Measurements from ENCODE around the gene ROM1. TPM values are rescaled to one million over a fixed set of nuclear protein-coding genes. Genes with fewer than 3 reads are reported as not detected.

Gene ROM1
- total RNA-seq, 1 experiment from 2014 or later, result 0.94 TPM

- TF ChIP-seq SOX15 (CRISPR knock-in tag; IDR thresholded peaks at IDR 0.05), result no peak
- no peak for TF ChIP-seq ZNF416 (CRISPR knock-in tag; IDR thresholded peaks at IDR 0.05)
- TF ChIP-seq ESRRA (CRISPR knock-in tag; IDR thresholded peaks at IDR 0.05; ENCODE audit: borderline replicate concordance), result no peak
- no peak for TF ChIP-seq ZNF671 (CRISPR knock-in tag; IDR thresholded peaks at IDR 0.05)
- no peak for TF ChIP-seq ZNF263 (CRISPR knock-in tag; IDR thresholded peaks at IDR 0.05; ENCODE audit: low read depth)
- TF ChIP-seq NFATC4 (CRISPR knock-in tag; IDR thresholded peaks at IDR 0.05), result no peak
- TF ChIP-seq ATF6 (CRISPR knock-in tag; IDR thresholded peaks at IDR 0.05), result no peak
- TF ChIP-seq USF1 (CRISPR knock-in tag; IDR thresholded peaks at IDR 0.05), result no peak
- no peak for TF ChIP-seq PRRX2 (CRISPR knock-in tag; IDR thresholded peaks at IDR 0.05)
- no peak for TF ChIP-seq NFE2L1 (CRISPR knock-in tag; IDR thresholded peaks at IDR 0.05)
- Mint-ChIP-seq H3K27me3 (ENCODE audit: low read depth) (no peaks in the 10 kb centered on the region), H3K9me3 (no peaks in the 10 kb centered on the region), H3K36me3 (peaks cover 12% of the 10 kb centered on the region), H3K4me1 (peaks cover 16% of the 10 kb centered on the region), H3K4me3 (peak overlapping the region; percentile 97), H3K27ac (peak overlapping the region; percentile 93)
- ATAC-seq (no peak), DNase-seq (ENCODE audit: low spot score) (no peak)
- CTCF ChIA-PET, result interaction anchor here (0.6 to 4.5 kb wide), 16 partner anchors 9 to 226 kb away, joined by 3 to 51 read pairs (median 4); partner anchors contain the start of genes BSCL2, C11orf98, EEF1G and EML3
- POLR2A ChIA-PET, result interaction anchor here (0.7 to 3.0 kb wide), 18 partner anchors 8 to 106 kb away, joined by 3 to 37 read pairs (median 6); partner anchors contain the start of genes BSCL2, C11orf98, CSKMT and EEF1G
Measured at GRCh38 chr11:62621027-62621566, 8.0 kb downstream of the ROM1 start.

GRCh38 chr11:62621567-62622470, 8.8 kb downstream of the ROM1 start, which contains the start of gene B3GAT3:
B3GAT3 (minus strand) TSS chr11:62621986; CDS start chr11:62621947, 39 bp downstream.
- Mint-ChIP-seq H3K4me3 (peak within 1 kb of the TSS; percentile 97), H3K36me3 (peaks cover 19% of the 10 kb centered on the region), H3K27me3 (ENCODE audit: low read depth) (no peaks in the 10 kb centered on the region), H3K27ac (peak within 1 kb of the TSS; percentile 93), H3K4me1 (peaks cover 16% of the 10 kb centered on the region), H3K9me3 (no peaks in the 10 kb centered on the region)
- POLR2A ChIA-PET, result interaction anchor here (0.6 to 3.0 kb wide), 22 partner anchors 9 to 240 kb away, joined by 3 to 37 read pairs (median 6); partner anchors contain the start of genes BSCL2, C11orf98, CSKMT and EEF1G
- CTCF ChIA-PET, result interaction anchor here (0.6 to 4.5 kb wide), 21 partner anchors 10 to 227 kb away, joined by 3 to 51 read pairs (median 4); partner anchors contain the start of genes BSCL2, C11orf98, EEF1G and EML3
- ATAC-seq (peak; percentile 97), DNase-seq (ENCODE audit: low spot score) (peak; percentile 99)
- TF ChIP-seq TP53 (CRISPR knock-in tag; IDR thresholded peaks at IDR 0.05) (no peak), GABPB1 (CRISPR knock-in tag; IDR thresholded peaks at IDR 0.05) (peak; percentile 88), ZNF121 (CRISPR knock-in tag; IDR thresholded peaks at IDR 0.05) (no peak), FOXK1 (CRISPR knock-in tag; IDR thresholded peaks at IDR 0.05) (peak; percentile 84), NR2C2 (CRISPR knock-in tag; IDR thresholded peaks at IDR 0.05) (no peak), ZNF671 (CRISPR knock-in tag; IDR thresholded peaks at IDR 0.05) (no peak), E2F1 (CRISPR knock-in tag; IDR thresholded peaks at IDR 0.05) (no peak), JAZF1 (CRISPR knock-in tag; IDR thresholded peaks at IDR 0.05) (no peak), RELA (CRISPR knock-in tag; IDR thresholded peaks at IDR 0.05; ENCODE audit: borderline replicate concordance) (no peak), ZBTB21 (CRISPR knock-in tag; IDR thresholded peaks at IDR 0.05; ENCODE audit: borderline replicate concordance) (no peak), ARID4B (CRISPR knock-in tag; IDR thresholded peaks at IDR 0.05; ENCODE audit: borderline replicate concordance) (no peak; the same call in 1 of the 2 replicates), FOXP1 (CRISPR knock-in tag; IDR thresholded peaks at IDR 0.05; ENCODE audit: borderline replicate concordance) (no peak; the same call in 1 of the 2 replicates), ZBTB43 (CRISPR knock-in tag; IDR thresholded peaks at IDR 0.05) (0 out of 2 replicates have a peak, but pooled peaks have one; percentile 47), TCF7 (CRISPR knock-in tag; IDR thresholded peaks at IDR 0.05; ENCODE audit: low read depth) (no peak)

Data from WTC11 (cell line).